CD8-positive, alpha-beta memory T cell (primary cell): Measurements from ENCODE around the gene TBCD. TPM values are rescaled to one million over a fixed set of nuclear protein-coding genes. Genes with fewer than 3 reads are reported as not detected.
A peak's percentile ranks its signal among the peaks of the same experiment; 100 is the strongest.

Experiments
- CTCF ChIA-PET: fragments of 350-600 bp; sonication (Branson Sonifier 250); formaldehyde crosslinking; loops from one replicate; lab custom pipeline; 2021; ENCODE audit warnings: antibody characterized with exemption; lab: Charles Lee
- POLR2A ChIA-PET: fragments of 350-600 bp; sonication (Branson Sonifier 250); formaldehyde crosslinking; loops from one replicate; lab custom pipeline; 2021; ENCODE audit warnings: antibody characterized with exemption; lab: Charles Lee
- DNase-seq, 5 donors: peaks; one replicate each; pipeline versions ENCODE4 v3.0.0 to v3.0.0-alpha.2; 2020 to 2022; ENCODE audit warnings: mixed read lengths in 1 of 5
- H3K27ac ChIP-seq: one replicate; pipeline ENCODE4 v1.7.0; 2013; ENCODE audit warnings: low read depth, mild to moderate bottlenecking, low read length, moderate library complexity
- H3K27me3 ChIP-seq: 2 replicates; pipeline ENCODE4 v1.7.0; 2013; ENCODE audit warnings: low read length, mild to moderate bottlenecking; ENCODE audit not compliant: insufficient read depth, poor library complexity, severe bottlenecking
- H3K36me3 ChIP-seq: 2 replicates; pipeline ENCODE4 v1.7.0; 2013; ENCODE audit warnings: mild to moderate bottlenecking, low read length, moderate library complexity; ENCODE audit not compliant: insufficient read depth
- H3K4me1 ChIP-seq: 2 replicates; pipeline ENCODE4 v1.7.0; 2013; ENCODE audit warnings: mild to moderate bottlenecking, low read length, moderate library complexity; ENCODE audit not compliant: insufficient read depth
- H3K4me3 ChIP-seq: 2 replicates; pipeline ENCODE4 v1.7.0; 2013; ENCODE audit warnings: mild to moderate bottlenecking, low read length
- H3K9me3 ChIP-seq: 2 replicates; pipeline ENCODE4 v1.7.0; 2013; ENCODE audit warnings: mild to moderate bottlenecking, low read length
- H3K27ac Mint-ChIP-seq, 8 donors: one replicate each; pipeline ENCODE4 v1.8.0; 2020 to 2021; ENCODE audit warnings: mixed read lengths in 8 of 8, mild to moderate bottlenecking in 6 of 8, inconsistent platforms in 3 of 8, moderate library complexity in 3 of 8
- H3K27me3 Mint-ChIP-seq, 2 donors: one replicate each; pipeline ENCODE4 v1.8.0; 2020 to 2021; ENCODE audit warnings: mixed read lengths in 2 of 2, mild to moderate bottlenecking in 1 of 2, moderate library complexity in 1 of 2
- H3K36me3 Mint-ChIP-seq, 3 donors: one replicate each; pipeline ENCODE4 v1.8.0; 2020 to 2021; ENCODE audit warnings: mixed read lengths in 3 of 3, inconsistent platforms in 1 of 3, mild to moderate bottlenecking in 1 of 3
- H3K4me1 Mint-ChIP-seq, 3 donors: one replicate each; pipeline ENCODE4 v1.8.0; 2020 to 2021; ENCODE audit warnings: mixed read lengths in 3 of 3, inconsistent platforms in 1 of 3, mild to moderate bottlenecking in 1 of 3
- H3K4me3 Mint-ChIP-seq, 7 donors: one replicate each; pipeline ENCODE4 v1.8.0; 2020 to 2021; ENCODE audit warnings: mixed read lengths in 7 of 7, mild to moderate bottlenecking in 6 of 7, moderate library complexity in 4 of 7, inconsistent platforms in 2 of 7
- H3K9me3 Mint-ChIP-seq, 5 donors: one replicate each; pipeline ENCODE4 v1.8.0; 2020 to 2022; ENCODE audit warnings: mixed read lengths in 5 of 5, mild to moderate bottlenecking in 3 of 5, moderate library complexity in 2 of 5, inconsistent platforms in 1 of 5
- polyA plus RNA-seq: library from polyadenylated mRNA; unstranded; fragments of 300-500 nt; fragmentation: Illumina TruSeq; gene quantifications from one replicate; pipeline ENCODE4 v1.2.3, GENCODE V29; 2021
- total RNA-seq, 2 experiments: library from RNA; stranded (reverse); gene quantifications; one replicate each; pipeline ENCODE4 v1.2.3, GENCODE V29; 2021

TBCD gene
- total and polyA plus RNA-seq, 3 experiments from 2014 or later: 79.1 to 130 (median 83.7) TPM

- no peaks in the 10 kb centered on the region for H3K27me3 ChIP-seq
- H3K36me3 Mint-ChIP-seq: peaks cover 6 to 65% (median 15%) of the 10 kb centered on the region in 3 donors
- no peak overlapping the region for H3K4me3 ChIP-seq
- H3K4me1 Mint-ChIP-seq: peaks cover 32 to 59% (median 58%) of the 10 kb centered on the region in 3 donors
- CTCF ChIA-PET: interaction anchor here (1.1 kb wide), 1 partner anchor 10 kb away, joined by 3 read pairs; no protein-coding TSS in a partner anchor
- H3K4me1 ChIP-seq: peaks cover 25% of the 10 kb centered on the region
- H3K27ac Mint-ChIP-seq: peak overlapping the region in 3 of 8 donors; percentile 81 to 99 (median 82)
- no peak for DNase-seq
- no peaks in the 10 kb centered on the region for H3K27me3 Mint-ChIP-seq
- H3K9me3 ChIP-seq: no peaks in the 10 kb centered on the region
- H3K4me3 Mint-ChIP-seq: peak overlapping the region in 1 of 7 donors; percentile 23
- H3K36me3 ChIP-seq: peaks cover 2% of the 10 kb centered on the region
- POLR2A ChIA-PET: no interaction called here
- H3K27ac ChIP-seq: no peak overlapping the region
- no peaks in the 10 kb centered on the region for H3K9me3 Mint-ChIP-seq
These were observed 143.2 kb downstream of the TBCD start for GRCh38 chr17:82895087-82895486.

DNA sequence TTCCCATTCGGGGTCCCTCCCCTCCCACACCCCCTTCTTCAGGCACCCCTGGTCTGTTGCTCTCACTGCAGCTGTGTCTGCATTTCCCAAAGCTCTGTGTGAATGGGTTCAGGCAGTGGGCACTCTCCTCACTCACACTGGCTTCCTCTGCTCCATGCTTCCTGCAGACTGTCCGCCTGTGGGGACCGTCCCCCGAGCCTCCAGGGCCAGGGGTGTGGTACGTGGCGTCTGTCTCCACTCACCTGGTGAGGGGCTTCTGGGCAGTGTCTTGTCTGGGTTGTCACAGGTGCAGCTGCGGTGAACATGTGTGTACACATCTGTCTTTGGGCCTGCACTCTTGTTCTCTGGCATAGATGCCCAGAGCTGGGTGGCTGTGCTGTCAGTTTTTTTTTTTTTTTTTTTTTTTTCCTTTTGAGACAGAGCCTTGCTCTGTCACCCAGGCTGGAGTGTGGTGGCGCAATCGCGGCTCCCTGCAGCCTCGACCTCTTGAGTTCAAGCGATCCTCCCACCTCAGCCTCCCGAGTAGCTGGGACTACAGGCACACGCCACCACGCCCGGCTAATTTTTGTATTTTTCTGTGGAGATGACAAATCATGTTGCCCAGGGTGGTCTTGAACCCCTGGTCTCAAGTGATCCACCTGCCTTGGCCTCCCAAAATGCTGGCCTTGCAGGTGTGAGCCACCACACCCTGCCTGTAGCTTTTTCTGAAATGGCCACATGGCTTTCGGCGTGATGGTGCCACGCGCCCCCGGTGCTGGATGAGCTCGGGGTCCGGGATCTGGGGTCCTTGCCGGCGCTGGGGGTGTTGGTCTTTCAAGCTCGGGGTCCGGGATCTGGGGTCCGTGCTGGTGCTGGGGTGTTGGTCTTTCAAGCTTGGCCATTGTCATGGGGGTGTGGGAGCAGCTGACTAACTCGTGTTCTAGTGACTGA lies 144.5 kb downstream of the TBCD start:
- Histone ChIP-seq H3K36me3 (peaks cover 13% of the 10 kb centered on the region), H3K27ac (no peak overlapping the region), H3K9me3 (no peaks in the 10 kb centered on the region), H3K4me3 (no peak overlapping the region), H3K4me1 (peaks cover 25% of the 10 kb centered on the region), H3K27me3 (no peaks in the 10 kb centered on the region)
- no peak for DNase-seq
- Mint-ChIP-seq H3K27me3 (no peaks in the 10 kb centered on the region), H3K4me1 (peaks cover 31 to 60% (median 59%) of the 10 kb centered on the region in 3 donors), H3K4me3 (no peak overlapping the region), H3K36me3 (peaks cover 6 to 64% (median 14%) of the 10 kb centered on the region in 3 donors), H3K27ac (peak overlapping the region in 3 of 8 donors; percentile 36 to 81 (median 50)), H3K9me3 (no peaks in the 10 kb centered on the region)
- CTCF ChIA-PET: interaction anchor here (1.1 to 1.3 kb wide), 3 partner anchors 11 to 12 kb away, joined by 3 read pairs; no protein-coding TSS in a partner anchor
- POLR2A ChIA-PET: interaction anchor here (0.7 to 0.9 kb wide), 2 partner anchors 11 to 13 kb away, joined by 3 to 7 read pairs; no protein-coding TSS in a partner anchor

DNA sequence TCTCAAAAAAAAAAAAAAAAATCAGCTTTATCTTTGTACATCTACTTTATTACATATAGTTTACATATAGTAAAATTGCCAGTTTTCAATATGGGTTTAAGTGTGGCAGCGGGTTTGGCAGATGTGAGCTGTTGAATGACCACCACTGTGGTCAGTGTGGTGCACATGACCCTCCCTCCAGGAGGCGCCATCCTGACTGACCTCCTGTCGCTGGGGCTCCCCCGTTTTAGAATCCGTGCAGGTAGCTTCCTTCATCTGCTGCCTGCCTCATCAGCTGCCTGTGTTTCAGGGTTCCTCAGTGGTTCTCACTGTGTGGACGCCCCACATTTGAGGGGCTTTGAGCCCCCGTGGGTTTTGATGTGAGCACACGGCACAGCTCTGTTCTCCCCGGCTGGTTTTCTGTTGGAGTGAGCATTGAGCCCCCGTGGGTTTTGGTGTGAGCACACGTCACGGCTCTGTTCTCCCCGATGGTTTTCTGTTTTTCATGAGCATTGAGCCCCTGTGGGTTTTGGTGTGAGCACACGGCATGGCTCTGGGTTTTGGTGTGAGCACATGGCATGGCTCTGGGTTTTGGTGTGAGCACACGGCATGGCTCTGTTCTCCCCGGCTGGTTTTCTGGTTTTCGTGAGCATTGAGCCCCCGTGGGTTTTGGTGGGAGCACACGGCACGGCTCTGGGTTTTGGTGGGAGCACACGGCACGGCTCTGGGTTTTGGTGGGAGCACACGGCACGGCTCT lies 145.8 kb downstream of the TBCD start:
- H3K4me1 Mint-ChIP-seq: peaks cover 23 to 51% (median 50%) of the 10 kb centered on the region in 3 donors
- H3K36me3 Mint-ChIP-seq: peaks cover 6 to 69% (median 14%) of the 10 kb centered on the region in 3 donors
- no peak overlapping the region for H3K27ac ChIP-seq
- peaks cover 13% of the 10 kb centered on the region for H3K36me3 ChIP-seq
- no peak overlapping the region for H3K4me3 ChIP-seq
- no peak overlapping the region for H3K4me3 Mint-ChIP-seq
- H3K27ac Mint-ChIP-seq: peak overlapping the region in 2 of 8 donors; percentile 63 to 74
- DNase-seq: no peak
- H3K27me3 Mint-ChIP-seq: no peaks in the 10 kb centered on the region
- no peaks in the 10 kb centered on the region for H3K9me3 Mint-ChIP-seq
- no peaks in the 10 kb centered on the region for H3K9me3 ChIP-seq
- H3K4me1 ChIP-seq: peaks cover 18% of the 10 kb centered on the region
- CTCF ChIA-PET: interaction anchor here (0.7 to 1.3 kb wide), 2 partner anchors 13 to 34 kb away, joined by 3 read pairs; no protein-coding TSS in a partner anchor
- POLR2A ChIA-PET: interaction anchor here (0.5 to 0.7 kb wide), 3 partner anchors 12 to 85 kb away, joined by 3 to 7 read pairs (median 3); no protein-coding TSS in a partner anchor
- no peaks in the 10 kb centered on the region for H3K27me3 ChIP-seq

DNA sequence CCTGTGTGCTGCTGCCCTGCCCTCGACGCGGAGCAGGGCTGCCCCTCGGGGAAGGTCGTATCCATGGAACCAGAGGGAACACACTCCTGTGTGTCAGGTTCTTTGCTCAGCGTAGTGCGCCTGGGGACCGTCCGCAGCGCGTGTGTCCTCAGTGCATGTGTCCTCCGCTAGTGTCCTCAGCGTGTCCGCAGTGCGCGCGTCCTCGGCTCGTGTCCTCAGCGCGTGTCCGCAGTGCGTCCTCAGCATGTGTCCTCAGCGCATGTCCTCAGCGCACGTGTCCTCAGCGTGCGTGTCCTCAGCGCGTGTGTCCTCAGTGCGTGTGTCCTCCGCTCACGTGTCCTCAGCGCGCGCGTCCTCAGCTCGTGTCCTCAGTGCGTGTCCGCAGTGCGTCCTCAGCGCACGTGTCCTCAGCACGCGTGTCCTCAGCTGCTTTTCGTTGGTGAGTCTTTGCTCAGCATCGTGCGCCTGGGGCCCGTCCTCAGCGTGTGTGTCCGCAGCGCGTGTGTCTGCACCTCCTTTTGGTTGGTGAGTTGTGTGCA lies 147.2 kb downstream of the TBCD start:
- H3K4me3 Mint-ChIP-seq: no peak overlapping the region
- peaks cover 13% of the 10 kb centered on the region for H3K36me3 ChIP-seq
- no peaks in the 10 kb centered on the region for H3K27me3 Mint-ChIP-seq
- H3K4me1 ChIP-seq: peaks cover 4% of the 10 kb centered on the region
- no peak for DNase-seq
- H3K27ac Mint-ChIP-seq: peak overlapping the region in 1 of 8 donors; percentile 80
- POLR2A ChIA-PET: no interaction called here
- peaks cover 3 to 72% (median 14%) of the 10 kb centered on the region in 3 donors for H3K36me3 Mint-ChIP-seq
- CTCF ChIA-PET: no interaction called here
- H3K9me3 ChIP-seq: no peaks in the 10 kb centered on the region
- no peak overlapping the region for H3K27ac ChIP-seq
- H3K9me3 Mint-ChIP-seq: no peaks in the 10 kb centered on the region
- H3K4me3 ChIP-seq: no peak overlapping the region
- no peaks in the 10 kb centered on the region for H3K27me3 ChIP-seq
- peaks cover 9 to 39% (median 36%) of the 10 kb centered on the region in 3 donors for H3K4me1 Mint-ChIP-seq

DNA sequence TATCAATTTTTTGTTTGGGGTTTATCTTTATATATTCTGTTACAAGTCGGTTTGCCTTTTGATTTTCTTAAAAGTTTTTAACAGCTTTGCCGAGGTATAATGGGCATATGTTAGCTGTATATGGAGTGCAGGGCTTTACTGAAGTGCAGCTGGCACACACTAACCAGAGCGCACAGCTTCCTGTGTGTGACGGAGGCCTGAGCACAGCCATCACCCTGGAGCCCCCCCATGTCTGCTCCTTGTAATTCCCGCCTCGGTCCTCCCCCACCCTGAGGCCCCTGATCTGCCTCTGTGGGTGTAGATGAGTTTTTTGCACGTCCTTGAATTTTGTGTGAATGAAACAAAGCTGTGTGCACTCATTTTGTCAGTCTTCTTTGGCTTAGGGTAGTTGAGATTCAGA lies 148.1 kb downstream of the TBCD start:
- Histone ChIP-seq H3K9me3 (no peaks in the 10 kb centered on the region), H3K4me1 (no peaks in the 10 kb centered on the region), H3K27ac (no peak overlapping the region), H3K36me3 (peaks cover 19% of the 10 kb centered on the region), H3K4me3 (no peak overlapping the region), H3K27me3 (no peaks in the 10 kb centered on the region)
- Mint-ChIP-seq H3K27me3 (no peaks in the 10 kb centered on the region), H3K4me1 (peaks cover 5 to 33% (median 27%) of the 10 kb centered on the region in 3 donors), H3K36me3 (peaks cover 5 to 73% (median 15%) of the 10 kb centered on the region in 3 donors), H3K4me3 (no peak overlapping the region), H3K27ac (peak overlapping the region in 4 of 8 donors; percentile 59 to 75 (median 70)), H3K9me3 (no peaks in the 10 kb centered on the region)
- ChIA-PET CTCF (no interaction called here), POLR2A (no interaction called here)
- DNase-seq: no peak

GRCh38 chr17:82900741-82901140 lies 148.9 kb downstream of the TBCD start:
- H3K27ac Mint-ChIP-seq: peak overlapping the region in 1 of 8 donors; percentile 72
- no peak overlapping the region for H3K4me3 Mint-ChIP-seq
- Histone ChIP-seq H3K4me3 (no peak overlapping the region), H3K4me1 (no peaks in the 10 kb centered on the region), H3K36me3 (peaks cover 19% of the 10 kb centered on the region), H3K27ac (no peak overlapping the region), H3K9me3 (no peaks in the 10 kb centered on the region), H3K27me3 (no peaks in the 10 kb centered on the region)
- ChIA-PET CTCF (no interaction called here), POLR2A (no interaction called here)
- no peaks in the 10 kb centered on the region for H3K9me3 Mint-ChIP-seq
- no peak for DNase-seq
- H3K27me3 Mint-ChIP-seq: no peaks in the 10 kb centered on the region
- peaks cover 5 to 26% (median 21%) of the 10 kb centered on the region in 3 donors for H3K4me1 Mint-ChIP-seq
- peaks cover 5 to 68% (median 15%) of the 10 kb centered on the region in 3 donors for H3K36me3 Mint-ChIP-seq

DNA sequence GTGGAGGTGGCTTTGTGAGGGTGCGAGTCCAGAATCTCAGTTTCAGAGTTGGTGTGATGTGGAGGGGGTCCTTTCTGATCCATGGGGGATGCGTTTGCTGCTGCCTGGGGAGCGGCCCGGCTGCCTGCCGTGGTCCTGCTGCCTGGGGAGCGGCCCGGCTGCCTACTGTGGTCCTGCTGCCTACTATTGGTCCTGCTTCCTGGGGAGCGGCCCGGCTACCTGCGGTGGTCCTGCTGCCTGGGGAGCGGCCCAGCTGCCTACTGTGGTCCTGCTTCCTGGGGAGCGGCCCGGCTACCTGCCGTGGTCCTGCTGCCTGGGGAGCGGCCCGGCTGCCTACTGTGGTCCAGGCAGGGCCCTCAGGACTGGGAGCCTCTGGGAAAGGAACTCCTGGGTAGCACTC lies 149.5 kb downstream of the TBCD start:
- no peak overlapping the region for H3K4me3 Mint-ChIP-seq
- peak overlapping the region in 1 of 8 donors; percentile 72 for H3K27ac Mint-ChIP-seq
- no peaks in the 10 kb centered on the region for H3K27me3 ChIP-seq
- CTCF ChIA-PET: no interaction called here
- no peaks in the 10 kb centered on the region for H3K9me3 ChIP-seq
- peaks cover 25% of the 10 kb centered on the region for H3K36me3 ChIP-seq
- POLR2A ChIA-PET: no interaction called here
- no peak for DNase-seq
- no peaks in the 10 kb centered on the region for H3K4me1 ChIP-seq
- no peak overlapping the region for H3K27ac ChIP-seq
- peaks cover 5 to 68% (median 20%) of the 10 kb centered on the region in 3 donors for H3K36me3 Mint-ChIP-seq
- no peaks in the 10 kb centered on the region for H3K27me3 Mint-ChIP-seq
- H3K9me3 Mint-ChIP-seq: no peaks in the 10 kb centered on the region
- H3K4me3 ChIP-seq: no peak overlapping the region
- peaks cover 5 to 26% (median 21%) of the 10 kb centered on the region in 3 donors for H3K4me1 Mint-ChIP-seq
